ENCODE measurements around the gene CAMTA1.
"Not testable (repeated sequence)": the region's sequence is repeated elsewhere in the genome, so short reads cannot be mapped to it uniquely, and the experiment has no call there.

The CAMTA1 gene

GRCh38 chr1:7686301-7686850 lies 901.1 kb downstream of the CAMTA1 start:
- Histone ChIP-seq H3K4me3 (ENCODE audit: extremely low read depth, insufficient read depth, low read length, poor library complexity, severe bottlenecking) (no peak overlapping the region), H3K36me3 (ENCODE audit: control insufficient read depth, insufficient read depth, low read length) (no peaks in the 10 kb centered on the region), H3K27ac (ENCODE audit: low read depth, low read length, severe bottlenecking) (no peak overlapping the region), H3K9me3 (ENCODE audit: control insufficient read depth, low read length) (no peaks in the 10 kb centered on the region), H3K4me1 (ENCODE audit: control insufficient read depth, insufficient read depth, low read length, poor library complexity, severe bottlenecking) (no peaks in the 10 kb centered on the region)
- WGBS, 2 experiments (ENCODE audit: insufficient coverage in 2 of 2): 86 to 88% methylated on average over 14 to 16 of the region's 16 CpGs

GRCh38 chr1:7687411-7687810 lies 902.2 kb downstream of the CAMTA1 start:
- WGBS, 2 experiments (ENCODE audit: insufficient coverage in 2 of 2): 89 to 90% methylated on average over 8 to 9 of the region's 9 CpGs
- Histone ChIP-seq H3K4me1 (ENCODE audit: control insufficient read depth, insufficient read depth, low read length, poor library complexity, severe bottlenecking) (no peaks in the 10 kb centered on the region), H3K36me3 (ENCODE audit: control insufficient read depth, insufficient read depth, low read length) (no peaks in the 10 kb centered on the region)

GRCh38 chr1:7688659-7689058 lies 903.4 kb downstream of the CAMTA1 start:
- Histone ChIP-seq H3K4me3 (ENCODE audit: extremely low read depth, insufficient read depth, low read length, poor library complexity, severe bottlenecking) (no peak overlapping the region), H3K36me3 (ENCODE audit: control insufficient read depth, insufficient read depth, low read length) (no peaks in the 10 kb centered on the region), H3K4me1 (ENCODE audit: control insufficient read depth, insufficient read depth, low read length, poor library complexity, severe bottlenecking) (no peaks in the 10 kb centered on the region), H3K9me3 (ENCODE audit: control insufficient read depth, low read length) (peaks cover 12% of the 10 kb centered on the region), H3K27ac (ENCODE audit: low read depth, low read length, severe bottlenecking) (no peak overlapping the region)
- no CpG with 5 or more reads among the region's 1 CpG for WGBS, 2 experiments (ENCODE audit: insufficient coverage in 2 of 2)

More at GRCh38 chr1:7687411-7687810, 902.2 kb downstream of the CAMTA1 start:
- H3K9me3 ChIP-seq (ENCODE audit: control insufficient read depth, low read length): peaks cover 4% of the 10 kb centered on the region
- H3K4me3 ChIP-seq (ENCODE audit: extremely low read depth, insufficient read depth, low read length, poor library complexity, severe bottlenecking): no peak overlapping the region
- no peak overlapping the region for H3K27ac ChIP-seq (ENCODE audit: low read depth, low read length, severe bottlenecking)

- WGBS, 2 experiments (ENCODE audit: insufficient coverage in 2 of 2): 84 to 85% methylated on average over 4 of the region's 4 CpGs
- not testable (repeated sequence) for H3K36me3 ChIP-seq (ENCODE audit: control insufficient read depth, insufficient read depth, low read length); H3K4me1 ChIP-seq (ENCODE audit: control insufficient read depth, insufficient read depth, low read length, poor library complexity, severe bottlenecking); H3K4me3 ChIP-seq (ENCODE audit: extremely low read depth, insufficient read depth, low read length, poor library complexity, severe bottlenecking); H3K27ac ChIP-seq (ENCODE audit: low read depth, low read length, severe bottlenecking)
- peaks cover 15% of the 10 kb centered on the region for H3K9me3 ChIP-seq (ENCODE audit: control insufficient read depth, low read length)
Measured at GRCh38 chr1:7689307-7689706, 904.1 kb downstream of the CAMTA1 start.

DNA sequence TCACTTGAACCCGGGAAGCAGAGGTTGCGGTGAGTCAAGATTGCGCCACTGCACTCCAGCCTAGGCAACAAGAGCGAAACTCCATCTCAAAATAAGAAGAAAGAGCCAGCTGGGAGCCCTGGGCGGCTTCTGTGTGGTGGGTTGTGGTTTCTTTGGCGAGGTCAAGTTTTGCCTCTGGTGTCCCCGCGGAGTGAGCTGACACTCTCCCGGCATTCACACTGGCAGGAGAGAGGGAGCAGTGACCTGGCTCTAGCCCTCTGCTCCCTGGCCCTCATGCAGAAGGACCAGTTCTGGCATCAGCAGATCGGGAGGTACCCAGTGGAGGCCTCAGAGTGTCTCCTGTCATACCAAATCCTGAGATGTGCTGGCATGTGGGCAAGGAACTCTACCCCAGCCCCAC lies 904.8 kb downstream of the CAMTA1 start:
- Histone ChIP-seq H3K4me3 (ENCODE audit: extremely low read depth, insufficient read depth, low read length, poor library complexity, severe bottlenecking) (no peak overlapping the region), H3K9me3 (ENCODE audit: control insufficient read depth, low read length) (peaks cover 15% of the 10 kb centered on the region), H3K36me3 (ENCODE audit: control insufficient read depth, insufficient read depth, low read length) (no peaks in the 10 kb centered on the region), H3K27ac (ENCODE audit: low read depth, low read length, severe bottlenecking) (no peak overlapping the region), H3K4me1 (ENCODE audit: control insufficient read depth, insufficient read depth, low read length, poor library complexity, severe bottlenecking) (no peaks in the 10 kb centered on the region)
- WGBS, 2 experiments (ENCODE audit: insufficient coverage in 2 of 2): 89 to 94% methylated on average over 8 to 10 of the region's 10 CpGs

DNA sequence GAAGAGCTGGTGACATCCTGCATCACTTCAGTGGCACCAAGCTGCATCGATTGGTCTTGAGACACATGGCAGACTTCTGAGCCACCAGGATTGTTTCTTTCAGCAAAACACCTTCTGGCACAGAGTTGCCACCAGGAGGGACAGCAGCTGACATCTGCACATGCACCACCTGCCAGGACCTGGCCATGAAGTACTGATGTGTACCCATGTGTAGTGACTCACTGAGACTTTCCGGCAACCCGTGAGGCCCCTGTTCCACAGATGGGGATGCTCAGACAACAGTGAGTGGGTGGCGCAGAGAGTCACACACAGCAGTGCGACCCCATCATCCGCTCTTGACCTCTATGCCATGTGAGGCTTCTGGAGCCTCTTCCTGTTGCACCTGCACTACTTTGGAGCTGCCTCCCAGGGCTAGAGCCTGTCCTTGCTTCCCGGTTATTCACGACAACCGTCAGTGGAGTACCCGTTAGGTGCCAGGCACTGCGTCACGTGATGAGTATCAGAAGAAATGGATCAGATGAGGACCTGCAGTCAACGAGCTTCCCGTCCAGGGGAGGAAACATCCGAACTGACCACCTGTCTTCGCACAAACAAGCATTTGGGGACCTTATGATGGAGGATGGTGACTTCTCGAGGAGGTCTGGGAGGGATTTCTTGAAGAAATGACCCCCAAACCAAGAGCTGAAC lies 905.4 kb downstream of the CAMTA1 start:
- Histone ChIP-seq H3K27ac (ENCODE audit: low read depth, low read length, severe bottlenecking) (no peak overlapping the region), H3K9me3 (ENCODE audit: control insufficient read depth, low read length) (peaks cover 15% of the 10 kb centered on the region)
- WGBS, 2 experiments (ENCODE audit: insufficient coverage in 2 of 2): 92% methylated on average over 15 to 17 of the region's 17 CpGs

DNA sequence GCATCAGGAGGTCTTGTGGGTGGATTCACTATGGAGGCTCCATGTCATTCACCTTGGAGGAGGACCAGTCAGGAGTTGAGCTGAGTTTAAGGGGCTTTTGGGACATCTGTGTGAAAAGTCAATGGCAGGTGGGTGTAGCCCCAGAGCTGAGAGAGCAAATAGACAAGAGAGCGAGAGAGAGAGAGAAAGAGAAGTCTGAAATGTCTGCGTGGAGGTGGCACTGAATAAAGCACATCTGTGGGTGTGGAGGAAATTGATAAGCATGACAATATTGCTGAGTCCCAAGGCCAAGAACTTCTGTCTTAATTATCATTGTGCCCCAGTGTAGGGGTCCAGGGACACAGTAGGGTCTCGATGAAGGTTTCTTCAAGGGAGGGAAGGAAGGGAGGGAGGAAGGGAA lies 906.3 kb downstream of the CAMTA1 start:
- Histone ChIP-seq H3K4me1 (ENCODE audit: control insufficient read depth, insufficient read depth, low read length, poor library complexity, severe bottlenecking) (no peaks in the 10 kb centered on the region), H3K4me3 (ENCODE audit: extremely low read depth, insufficient read depth, low read length, poor library complexity, severe bottlenecking) (no peak overlapping the region), H3K9me3 (ENCODE audit: control insufficient read depth, low read length) (peaks cover 15% of the 10 kb centered on the region), H3K27ac (ENCODE audit: low read depth, low read length, severe bottlenecking) (no peak overlapping the region), H3K36me3 (ENCODE audit: control insufficient read depth, insufficient read depth, low read length) (no peaks in the 10 kb centered on the region)
- WGBS, 2 experiments (ENCODE audit: insufficient coverage in 2 of 2): 82 to 92% methylated on average over 2 to 3 of the region's 3 CpGs

More for the DNA sequence above, 905.4 kb downstream of the CAMTA1 start:
- no peaks in the 10 kb centered on the region for H3K4me1 ChIP-seq (ENCODE audit: control insufficient read depth, insufficient read depth, low read length, poor library complexity, severe bottlenecking)
- no peak overlapping the region for H3K4me3 ChIP-seq (ENCODE audit: extremely low read depth, insufficient read depth, low read length, poor library complexity, severe bottlenecking)
- H3K36me3 ChIP-seq (ENCODE audit: control insufficient read depth, insufficient read depth, low read length): no peaks in the 10 kb centered on the region

- 86 to 89% methylated on average over 1 to 2 of the region's 3 CpGs for WGBS, 2 experiments (ENCODE audit: insufficient coverage in 2 of 2)
- H3K4me1 ChIP-seq (ENCODE audit: control insufficient read depth, insufficient read depth, low read length, poor library complexity, severe bottlenecking): no peaks in the 10 kb centered on the region
- H3K4me3 ChIP-seq (ENCODE audit: extremely low read depth, insufficient read depth, low read length, poor library complexity, severe bottlenecking): no peak overlapping the region
- H3K36me3 ChIP-seq (ENCODE audit: control insufficient read depth, insufficient read depth, low read length): no peaks in the 10 kb centered on the region
- no peak overlapping the region for H3K27ac ChIP-seq (ENCODE audit: low read depth, low read length, severe bottlenecking)
- peaks cover 15% of the 10 kb centered on the region for H3K9me3 ChIP-seq (ENCODE audit: control insufficient read depth, low read length)
Measured at GRCh38 chr1:7692005-7692404, 906.8 kb downstream of the CAMTA1 start.

- H3K27ac ChIP-seq (ENCODE audit: low read depth, low read length, severe bottlenecking); H3K4me1 ChIP-seq (ENCODE audit: control insufficient read depth, insufficient read depth, low read length, poor library complexity, severe bottlenecking); H3K36me3 ChIP-seq (ENCODE audit: control insufficient read depth, insufficient read depth, low read length); H3K4me3 ChIP-seq (ENCODE audit: extremely low read depth, insufficient read depth, low read length, poor library complexity, severe bottlenecking): not testable (repeated sequence)
- H3K9me3 ChIP-seq (ENCODE audit: control insufficient read depth, low read length): peaks cover 15% of the 10 kb centered on the region
- 77 to 85% methylated on average over 4 to 5 of the region's 5 CpGs for WGBS, 2 experiments (ENCODE audit: insufficient coverage in 2 of 2)
Measured at GRCh38 chr1:7693037-7693436, 907.8 kb downstream of the CAMTA1 start.

GRCh38 chr1:7693662-7694061 lies 908.4 kb downstream of the CAMTA1 start:
- Histone ChIP-seq H3K27ac (ENCODE audit: low read depth, low read length, severe bottlenecking) (no peak overlapping the region), H3K36me3 (ENCODE audit: control insufficient read depth, insufficient read depth, low read length) (no peaks in the 10 kb centered on the region), H3K4me3 (ENCODE audit: extremely low read depth, insufficient read depth, low read length, poor library complexity, severe bottlenecking) (no peak overlapping the region), H3K9me3 (ENCODE audit: control insufficient read depth, low read length) (peaks cover 15% of the 10 kb centered on the region), H3K4me1 (ENCODE audit: control insufficient read depth, insufficient read depth, low read length, poor library complexity, severe bottlenecking) (no peaks in the 10 kb centered on the region)
- WGBS, 2 experiments (ENCODE audit: insufficient coverage in 2 of 2): 25 to 29% methylated on average over 2 of the region's 2 CpGs
